Activated CD8-positive, alpha-beta memory T cell treated with anti-CD3 and anti-CD28 coated beads for 48 hours (primary cell): ENCODE results near the gene SLC12A4.

Experiments used
- DNase-seq, 3 experiments: peaks; one replicate each; pipeline ENCODE4 v3.0.0-alpha.2; 2020; ENCODE audit warnings: low read depth in 2 of 3, low spot score in 2 of 3

Gene SLC12A4

GRCh38 chr16:67963662-67964321, 4.6 kb downstream of the SLC12A4 start:
- DNase-seq = no peak

DNA sequence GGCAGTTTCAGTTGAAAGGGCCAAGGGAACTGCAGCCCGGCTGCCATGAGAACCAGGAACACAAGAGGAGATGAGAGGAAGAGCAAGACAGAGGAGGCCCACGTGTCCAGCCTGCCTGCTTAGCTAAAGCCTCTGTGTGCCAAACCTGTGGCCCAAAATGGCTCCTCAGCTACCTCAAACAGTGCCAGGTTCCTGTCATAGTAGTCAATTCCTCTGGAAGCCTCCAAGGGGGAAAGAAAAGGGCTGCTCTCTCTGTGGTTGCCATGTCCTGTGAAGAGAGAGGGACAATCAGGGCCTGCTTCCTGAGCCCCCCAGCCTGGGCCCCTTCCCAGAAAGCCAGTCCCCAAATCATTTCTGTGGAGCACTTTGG, 5.2 kb downstream of the SLC12A4 start:
- DNase-seq = no peak

DNA sequence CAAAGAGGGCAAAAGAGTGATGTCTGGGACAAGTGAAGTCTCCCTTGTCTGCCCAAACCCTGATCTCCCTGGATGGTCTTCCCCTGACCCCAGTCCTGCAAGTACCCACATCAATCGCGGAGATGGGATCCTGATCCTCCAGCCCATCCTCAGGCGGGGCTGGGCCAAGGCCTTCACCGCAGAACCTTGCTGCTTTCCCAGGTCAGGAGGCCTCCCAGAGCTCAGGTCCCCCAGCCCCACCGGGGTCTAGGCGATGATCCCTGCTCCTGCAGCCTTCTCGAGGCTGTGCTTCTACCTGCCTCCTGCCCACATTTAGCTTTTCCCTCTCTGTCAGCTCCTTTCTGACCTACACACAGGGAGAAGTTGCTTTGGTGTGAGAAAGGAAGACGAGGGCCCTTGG, 6.3 kb downstream of the SLC12A4 start:
- no peak for DNase-seq

GRCh38 chr16:67961551-67961957, 6.9 kb downstream of the SLC12A4 start:
- DNase-seq = no peak

GRCh38 chr16:67959536-67960329, 8.7 kb downstream of the SLC12A4 start:
- DNase-seq = no peak

DNA sequence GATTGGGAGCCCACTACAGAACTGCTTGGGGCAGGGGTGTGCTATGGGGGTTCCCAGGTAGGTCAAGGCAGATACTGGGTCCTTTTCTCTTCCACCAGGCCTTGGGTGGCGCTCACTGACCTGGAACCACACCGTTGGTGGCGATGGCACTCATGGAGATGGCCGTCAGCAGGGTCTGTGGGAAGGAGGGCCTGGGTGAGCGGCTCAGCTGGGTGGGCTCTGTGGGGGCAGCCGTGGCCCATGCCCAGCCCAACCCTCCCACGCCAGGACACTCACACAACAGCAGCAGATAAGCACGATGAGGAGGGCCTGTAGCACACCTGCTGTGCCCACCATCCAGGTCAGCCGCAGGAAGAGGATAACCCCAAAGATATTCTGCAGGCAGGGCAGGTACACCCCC, 10.8 kb downstream of the SLC12A4 start:
- DNase-seq = no peak

DNA sequence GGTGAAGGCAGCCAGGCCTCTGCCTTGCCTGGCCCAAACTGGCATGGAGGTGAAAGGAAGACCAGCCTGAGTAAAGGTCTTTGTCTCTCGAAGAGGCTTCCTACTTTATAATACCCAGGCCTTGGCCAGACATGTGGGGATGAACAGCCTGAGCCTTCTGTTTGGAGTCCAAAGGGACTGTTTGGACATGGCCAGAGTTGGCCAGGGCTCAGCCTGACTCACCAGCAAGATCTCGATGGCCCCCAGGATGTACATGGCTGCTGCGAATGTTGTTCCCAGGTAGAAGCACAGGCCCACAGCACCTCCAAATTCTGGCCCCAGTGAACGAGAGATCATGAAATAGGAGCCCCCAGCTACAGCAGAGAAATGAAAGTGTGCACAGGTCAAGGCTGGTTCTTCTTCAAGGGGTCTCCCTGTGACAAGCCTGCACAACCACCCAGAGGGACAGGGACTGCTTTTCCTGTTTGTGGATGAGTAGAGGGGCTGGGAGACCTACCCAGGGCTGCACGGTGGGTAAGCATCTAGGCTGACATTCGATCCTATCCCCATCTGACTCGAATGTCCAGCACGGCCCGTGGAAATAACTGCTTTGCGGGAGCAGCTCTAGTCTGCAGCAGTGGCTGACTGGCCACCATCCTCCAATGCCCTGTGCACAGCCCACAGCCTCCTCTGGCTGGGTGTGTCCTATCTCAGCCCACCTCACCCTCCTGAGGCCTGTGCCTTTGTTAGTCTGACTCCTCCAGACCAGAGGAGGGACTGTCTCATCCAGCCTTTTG, 13.8 kb downstream of the SLC12A4 start:
- no peak for DNase-seq

GRCh38 chr16:67953641-67954375, 14.6 kb downstream of the SLC12A4 start:
- no peak for DNase-seq

- no peak for DNase-seq
Observed at GRCh38 chr16:67951485-67951884, 17.0 kb downstream of the SLC12A4 start.

- DNase-seq = no peak
Observed at GRCh38 chr16:67950335-67950843, 18.0 kb downstream of the SLC12A4 start.

DNA sequence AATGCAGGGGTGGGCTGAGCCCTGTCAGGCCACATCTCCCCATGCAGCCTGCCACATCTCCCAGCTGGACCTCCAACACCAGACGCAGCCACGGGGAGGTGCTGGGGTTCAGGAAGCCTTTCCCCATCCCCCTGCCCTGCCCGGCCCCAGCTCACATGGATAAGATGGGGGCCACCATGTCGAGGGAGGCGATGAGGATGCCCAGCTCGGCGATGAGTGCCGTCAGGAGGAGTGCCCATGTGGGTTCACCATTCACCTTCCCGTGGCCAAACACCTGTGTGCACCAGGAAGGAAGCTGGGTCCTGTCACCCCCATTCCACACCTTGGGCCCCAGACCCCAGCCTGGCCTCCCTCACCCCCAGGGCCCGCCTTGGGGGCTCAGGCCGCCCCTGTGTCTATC, 18.8 kb downstream of the SLC12A4 start:
- no peak for DNase-seq

- no peak for DNase-seq
Observed at GRCh38 chr16:67948015-67948414, 20.4 kb downstream of the SLC12A4 start.

- DNase-seq = no peak
Observed at GRCh38 chr16:67946966-67947558, 21.4 kb downstream of the SLC12A4 start.

GRCh38 chr16:67946128-67946569, 22.3 kb downstream of the SLC12A4 start:
- DNase-seq = no peak

DNA sequence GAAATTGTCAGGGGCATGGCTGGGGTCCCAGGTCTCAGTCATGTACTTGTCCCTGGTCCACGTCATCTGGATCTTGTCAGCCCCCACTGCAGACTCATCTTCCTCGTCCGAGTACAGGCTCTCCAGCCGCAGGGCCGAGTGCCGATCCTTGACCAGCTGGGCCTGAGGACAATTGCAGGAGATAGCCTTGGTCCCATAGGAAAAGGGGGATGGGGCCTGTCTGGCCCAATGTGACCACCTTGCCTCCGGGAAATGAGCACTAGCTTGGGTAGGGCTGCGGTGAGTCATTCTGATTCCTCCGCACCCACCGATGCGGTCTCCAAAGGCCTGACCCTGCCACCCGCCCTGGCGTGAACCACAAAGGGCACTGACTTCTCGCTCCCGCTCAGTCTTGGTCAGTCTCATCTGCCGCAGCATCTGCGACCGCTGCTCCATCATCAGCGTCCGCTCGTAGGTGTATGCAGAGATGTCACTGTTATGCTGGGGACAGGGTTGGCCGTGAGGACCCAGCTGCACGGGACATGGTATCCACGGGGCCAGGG, 23.0 kb downstream of the SLC12A4 start:
- no peak for DNase-seq

GRCh38 chr16:67944690-67945391, 23.6 kb downstream of the SLC12A4 start:
- no peak for DNase-seq

- DNase-seq = no peak
Observed at GRCh38 chr16:67943619-67944504, 24.6 kb downstream of the SLC12A4 start, which contains the start of gene LCAT. Gene LCAT, minus strand, starts transcription at chr16:67944120. Its CDS starts 19 bp downstream, at chr16:67944101.

DNA sequence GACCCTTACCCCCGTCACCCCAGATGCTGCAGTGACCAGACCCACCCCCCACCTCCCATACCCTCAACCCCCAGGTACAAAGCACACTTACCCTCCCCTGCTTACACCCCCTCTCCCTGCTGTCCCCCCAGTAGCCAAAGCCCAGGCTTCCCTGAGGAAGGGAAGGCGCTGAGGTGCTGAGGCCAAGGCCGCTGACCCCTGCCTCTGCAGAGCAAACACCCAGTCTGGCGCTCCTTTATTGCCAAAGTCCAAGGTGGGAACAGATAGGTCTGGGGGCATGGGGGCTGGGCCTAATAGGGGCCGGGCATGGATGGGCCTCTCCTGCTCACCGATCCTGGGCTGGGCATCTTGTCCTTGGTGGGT, 25.2 kb downstream of the SLC12A4 start:
- DNase-seq = no peak
